ENCODE results near the gene SPG11.
"Not testable (repeated sequence)": the region's sequence is repeated elsewhere in the genome, so short reads cannot be mapped to it uniquely, and the experiment has no call there.

The SPG11 gene, protein sequence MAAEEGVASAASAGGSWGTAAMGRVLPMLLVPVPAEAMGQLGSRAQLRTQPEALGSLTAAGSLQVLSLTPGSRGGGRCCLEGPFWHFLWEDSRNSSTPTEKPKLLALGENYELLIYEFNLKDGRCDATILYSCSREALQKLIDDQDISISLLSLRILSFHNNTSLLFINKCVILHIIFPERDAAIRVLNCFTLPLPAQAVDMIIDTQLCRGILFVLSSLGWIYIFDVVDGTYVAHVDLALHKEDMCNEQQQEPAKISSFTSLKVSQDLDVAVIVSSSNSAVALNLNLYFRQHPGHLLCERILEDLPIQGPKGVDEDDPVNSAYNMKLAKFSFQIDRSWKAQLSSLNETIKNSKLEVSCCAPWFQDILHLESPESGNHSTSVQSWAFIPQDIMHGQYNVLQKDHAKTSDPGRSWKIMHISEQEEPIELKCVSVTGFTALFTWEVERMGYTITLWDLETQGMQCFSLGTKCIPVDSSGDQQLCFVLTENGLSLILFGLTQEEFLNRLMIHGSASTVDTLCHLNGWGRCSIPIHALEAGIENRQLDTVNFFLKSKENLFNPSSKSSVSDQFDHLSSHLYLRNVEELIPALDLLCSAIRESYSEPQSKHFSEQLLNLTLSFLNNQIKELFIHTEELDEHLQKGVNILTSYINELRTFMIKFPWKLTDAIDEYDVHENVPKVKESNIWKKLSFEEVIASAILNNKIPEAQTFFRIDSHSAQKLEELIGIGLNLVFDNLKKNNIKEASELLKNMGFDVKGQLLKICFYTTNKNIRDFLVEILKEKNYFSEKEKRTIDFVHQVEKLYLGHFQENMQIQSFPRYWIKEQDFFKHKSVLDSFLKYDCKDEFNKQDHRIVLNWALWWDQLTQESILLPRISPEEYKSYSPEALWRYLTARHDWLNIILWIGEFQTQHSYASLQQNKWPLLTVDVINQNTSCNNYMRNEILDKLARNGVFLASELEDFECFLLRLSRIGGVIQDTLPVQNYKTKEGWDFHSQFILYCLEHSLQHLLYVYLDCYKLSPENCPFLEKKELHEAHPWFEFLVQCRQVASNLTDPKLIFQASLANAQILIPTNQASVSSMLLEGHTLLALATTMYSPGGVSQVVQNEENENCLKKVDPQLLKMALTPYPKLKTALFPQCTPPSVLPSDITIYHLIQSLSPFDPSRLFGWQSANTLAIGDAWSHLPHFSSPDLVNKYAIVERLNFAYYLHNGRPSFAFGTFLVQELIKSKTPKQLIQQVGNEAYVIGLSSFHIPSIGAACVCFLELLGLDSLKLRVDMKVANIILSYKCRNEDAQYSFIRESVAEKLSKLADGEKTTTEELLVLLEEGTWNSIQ (N-terminal part only)

DNA sequence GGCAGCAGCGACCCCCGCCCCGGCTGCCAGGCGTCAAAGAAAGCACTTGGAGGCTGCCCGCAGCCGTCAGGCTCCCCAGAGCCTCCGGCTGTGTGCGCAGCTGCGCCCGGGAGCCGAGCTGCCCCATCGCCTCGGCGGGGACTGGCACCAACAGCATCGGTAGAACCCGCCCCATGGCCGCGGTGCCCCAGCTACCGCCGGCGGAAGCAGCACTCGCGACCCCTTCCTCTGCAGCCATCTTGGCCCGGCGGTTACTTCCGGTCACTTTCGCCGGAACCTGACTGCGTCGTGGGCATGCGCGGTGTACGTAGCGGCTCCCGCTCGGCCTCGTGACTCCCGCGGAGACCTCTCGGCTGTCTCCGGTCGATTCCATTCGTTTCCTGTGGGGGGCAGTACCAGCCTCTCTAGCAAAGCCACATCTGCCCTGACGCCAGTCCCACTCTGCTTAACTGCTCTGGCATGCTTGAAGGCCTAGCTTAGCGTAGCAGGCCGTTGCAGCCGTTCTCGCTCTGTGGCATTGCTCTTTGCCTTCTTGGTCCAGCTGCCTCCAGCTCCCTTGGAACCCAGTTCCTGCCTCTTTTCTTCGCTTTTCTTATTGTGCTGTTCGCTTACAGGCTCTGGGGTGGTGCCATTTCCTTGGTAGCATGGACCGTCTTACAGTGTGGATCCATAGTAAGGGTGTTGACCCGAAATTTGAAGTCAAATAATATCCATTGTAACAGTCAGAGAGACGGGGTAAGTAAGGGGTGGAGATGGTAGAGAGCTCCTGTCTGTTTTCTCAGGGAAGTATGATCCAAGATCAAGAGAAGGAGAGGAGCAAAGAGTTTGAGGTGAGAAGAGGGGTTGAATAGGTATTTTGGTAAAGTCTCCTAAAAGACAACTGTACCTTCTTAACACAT, at the start of gene SPG11:
TSS of gene SPG11 (minus strand) at position 253 of the 899 bp plus-strand sequence. CDS start at position 238, 15 bp downstream.
- FAIRE-seq = peak; percentile 74

DNA sequence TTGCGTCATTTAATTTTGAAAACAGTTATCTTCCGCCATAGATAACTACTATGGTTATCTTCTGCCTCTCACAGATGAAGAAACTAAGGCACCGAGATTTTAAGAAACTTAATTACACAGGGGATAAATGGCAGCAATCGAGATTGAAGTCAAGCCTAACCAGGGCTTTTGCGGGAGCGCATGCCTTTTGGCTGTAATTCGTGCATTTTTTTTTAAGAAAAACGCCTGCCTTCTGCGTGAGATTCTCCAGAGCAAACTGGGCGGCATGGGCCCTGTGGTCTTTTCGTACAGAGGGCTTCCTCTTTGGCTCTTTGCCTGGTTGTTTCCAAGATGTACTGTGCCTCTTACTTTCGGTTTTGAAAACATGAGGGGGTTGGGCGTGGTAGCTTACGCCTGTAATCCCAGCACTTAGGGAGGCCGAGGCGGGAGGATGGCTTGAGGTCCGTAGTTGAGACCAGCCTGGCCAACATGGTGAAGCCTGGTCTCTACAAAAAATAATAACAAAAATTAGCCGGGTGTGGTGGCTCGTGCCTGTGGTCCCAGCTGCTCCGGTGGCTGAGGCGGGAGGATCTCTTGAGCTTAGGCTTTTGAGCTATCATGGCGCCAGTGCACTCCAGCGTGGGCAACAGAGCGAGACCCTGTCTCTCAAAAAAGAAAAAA, 49.0 kb upstream of the SPG11 start:
- no peak for FAIRE-seq

DNA sequence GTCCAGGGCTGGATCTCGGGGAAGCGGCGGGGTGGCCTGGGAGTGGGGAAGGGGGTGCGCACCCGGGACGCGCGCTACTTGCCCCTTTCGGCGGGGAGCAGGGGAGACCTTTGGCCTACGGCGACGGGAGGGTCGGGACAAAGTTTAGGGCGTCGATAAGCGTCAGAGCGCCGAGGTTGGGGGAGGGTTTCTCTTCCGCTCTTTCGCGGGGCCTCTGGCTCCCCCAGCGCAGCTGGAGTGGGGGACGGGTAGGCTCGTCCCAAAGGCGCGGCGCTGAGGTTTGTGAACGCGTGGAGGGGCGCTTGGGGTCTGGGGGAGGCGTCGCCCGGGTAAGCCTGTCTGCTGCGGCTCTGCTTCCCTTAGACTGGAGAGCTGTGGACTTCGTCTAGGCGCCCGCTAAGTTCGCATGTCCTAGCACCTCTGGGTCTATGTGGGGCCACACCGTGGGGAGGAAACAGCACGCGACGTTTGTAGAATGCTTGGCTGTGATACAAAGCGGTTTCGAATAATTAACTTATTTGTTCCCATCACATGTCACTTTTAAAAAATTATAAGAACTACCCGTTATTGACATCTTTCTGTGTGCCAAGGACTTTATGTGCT, 48.4 kb upstream of the SPG11 start:
- no peak for FAIRE-seq

DNA sequence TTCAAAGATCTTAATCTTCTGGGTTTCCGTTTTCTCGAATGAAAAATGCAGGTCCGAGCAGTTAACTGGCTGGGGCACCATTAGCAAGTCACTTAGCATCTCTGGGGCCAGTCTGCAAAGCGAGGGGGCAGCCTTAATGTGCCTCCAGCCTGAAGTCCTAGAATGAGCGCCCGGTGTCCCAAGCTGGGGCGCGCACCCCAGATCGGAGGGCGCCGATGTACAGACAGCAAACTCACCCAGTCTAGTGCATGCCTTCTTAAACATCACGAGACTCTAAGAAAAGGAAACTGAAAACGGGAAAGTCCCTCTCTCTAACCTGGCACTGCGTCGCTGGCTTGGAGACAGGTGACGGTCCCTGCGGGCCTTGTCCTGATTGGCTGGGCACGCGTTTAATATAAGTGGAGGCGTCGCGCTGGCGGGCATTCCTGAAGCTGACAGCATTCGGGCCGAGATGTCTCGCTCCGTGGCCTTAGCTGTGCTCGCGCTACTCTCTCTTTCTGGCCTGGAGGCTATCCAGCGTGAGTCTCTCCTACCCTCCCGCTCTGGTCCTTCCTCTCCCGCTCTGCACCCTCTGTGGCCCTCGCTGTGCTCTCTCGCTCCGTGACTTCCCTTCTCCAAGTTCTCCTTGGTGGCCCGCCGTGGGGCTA, 47.8 kb upstream of the SPG11 start, which contains the start of the genes B2M and PATL2:
TSS of gene B2M (plus strand) at position 422 of the 647 bp plus-strand sequence. CDS start at position 452, 30 bp downstream.
TSS of gene PATL2 (minus strand) at position 228 of the 647 bp plus-strand sequence. CDS start 34,833 bp downstream, outside the sequence.
- FAIRE-seq = peak; percentile 87

DNA sequence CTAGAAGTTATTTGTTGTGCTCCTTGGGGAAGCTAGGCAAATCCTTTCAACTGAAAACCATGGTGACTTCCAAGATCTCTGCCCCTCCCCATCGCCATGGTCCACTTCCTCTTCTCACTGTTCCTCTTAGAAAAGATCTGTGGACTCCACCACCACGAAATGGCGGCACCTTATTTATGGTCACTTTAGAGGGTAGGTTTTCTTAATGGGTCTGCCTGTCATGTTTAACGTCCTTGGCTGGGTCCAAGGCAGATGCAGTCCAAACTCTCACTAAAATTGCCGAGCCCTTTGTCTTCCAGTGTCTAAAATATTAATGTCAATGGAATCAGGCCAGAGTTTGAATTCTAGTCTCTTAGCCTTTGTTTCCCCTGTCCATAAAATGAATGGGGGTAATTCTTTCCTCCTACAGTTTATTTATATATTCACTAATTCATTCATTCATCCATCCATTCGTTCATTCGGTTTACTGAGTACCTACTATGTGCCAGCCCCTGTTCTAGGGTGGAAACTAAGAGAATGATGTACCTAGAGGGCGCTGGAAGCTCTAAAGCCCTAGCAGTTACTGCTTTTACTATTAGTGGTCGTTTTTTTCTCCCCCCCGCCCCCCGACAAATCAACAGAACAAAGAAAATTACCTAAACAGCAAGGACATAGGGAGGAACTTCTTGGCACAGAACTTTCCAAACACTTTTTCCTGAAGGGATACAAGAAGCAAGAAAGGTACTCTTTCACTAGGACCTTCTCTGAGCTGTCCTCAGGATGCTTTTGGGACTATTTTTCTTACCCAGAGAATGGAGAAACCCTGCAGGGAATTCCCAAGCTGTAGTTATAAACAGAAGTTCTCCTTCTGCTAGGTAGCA, 47.0 kb upstream of the SPG11 start:
- FAIRE-seq = no peak

DNA sequence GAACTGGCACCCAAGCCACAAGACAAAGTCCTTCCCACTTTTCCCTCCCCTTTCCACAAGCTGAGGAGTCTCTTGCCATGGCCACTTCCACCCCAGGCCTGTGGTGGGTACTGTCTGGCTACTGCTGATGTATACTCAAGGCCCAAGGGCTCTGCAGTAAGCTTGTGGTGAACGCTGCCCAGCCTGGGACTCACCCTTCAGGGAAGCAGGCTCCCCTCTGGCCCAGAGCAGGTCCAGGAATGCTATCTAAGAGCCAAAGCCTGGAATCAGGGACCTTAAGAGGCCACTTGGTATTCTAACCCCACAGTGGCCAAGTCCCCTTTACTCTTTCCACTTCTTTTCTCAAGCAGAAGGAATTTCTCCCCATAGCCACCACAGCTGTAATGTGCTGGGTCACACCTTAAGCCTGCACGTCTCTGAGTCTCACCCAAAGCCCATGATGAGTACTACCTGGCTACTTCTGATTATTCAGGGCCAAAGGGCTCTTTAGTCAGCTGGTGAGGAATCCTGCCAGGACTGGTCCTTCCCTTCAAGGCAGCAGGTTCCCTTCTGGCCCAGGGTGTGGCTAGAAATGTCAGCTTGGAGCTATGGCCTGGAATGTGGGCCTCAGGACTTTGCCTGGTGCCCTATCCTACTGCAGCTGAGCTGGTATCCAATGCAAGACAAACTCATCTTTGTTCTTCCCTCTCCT, 43.6 kb upstream of the SPG11 start:
- FAIRE-seq = no peak

DNA sequence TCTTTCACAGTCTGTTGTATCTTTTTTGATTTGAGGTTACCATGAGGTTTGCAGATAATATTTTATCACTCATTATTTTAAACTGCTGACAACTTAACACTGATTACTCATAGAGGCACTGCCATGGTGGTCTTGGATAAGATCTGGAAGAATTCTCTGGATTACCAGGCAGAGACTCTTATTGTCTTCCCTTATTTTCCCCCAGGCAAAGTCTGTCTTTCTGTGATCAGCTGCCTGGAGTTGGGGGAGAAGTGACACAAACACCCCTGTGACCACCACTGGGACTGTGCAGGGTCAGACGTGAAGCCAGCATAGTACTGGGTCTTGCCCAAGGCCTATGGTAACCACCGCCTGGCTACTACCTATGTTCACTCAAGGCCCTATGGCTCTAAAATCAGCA, 42.9 kb upstream of the SPG11 start:
- FAIRE-seq = no peak

DNA sequence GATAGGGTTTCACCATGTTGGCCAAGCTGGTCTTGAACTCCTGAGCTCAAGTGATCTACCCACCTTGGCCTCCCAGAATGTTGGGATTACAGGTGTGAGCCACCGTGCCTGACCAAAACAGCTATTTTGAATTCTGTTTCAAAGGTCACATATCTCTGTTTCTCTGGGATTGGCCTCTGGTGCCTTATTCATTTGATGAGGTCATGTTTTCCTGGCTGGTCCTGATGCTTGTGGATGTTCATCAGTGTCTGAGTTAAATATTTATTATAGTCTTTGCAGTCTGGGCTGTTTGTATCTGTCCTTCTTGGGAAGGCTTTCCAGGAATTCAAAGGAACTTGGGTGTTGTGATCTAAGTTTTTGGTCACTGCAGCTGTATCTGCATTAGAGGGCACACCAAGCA, 42.5 kb upstream of the SPG11 start:
- FAIRE-seq = no peak

DNA sequence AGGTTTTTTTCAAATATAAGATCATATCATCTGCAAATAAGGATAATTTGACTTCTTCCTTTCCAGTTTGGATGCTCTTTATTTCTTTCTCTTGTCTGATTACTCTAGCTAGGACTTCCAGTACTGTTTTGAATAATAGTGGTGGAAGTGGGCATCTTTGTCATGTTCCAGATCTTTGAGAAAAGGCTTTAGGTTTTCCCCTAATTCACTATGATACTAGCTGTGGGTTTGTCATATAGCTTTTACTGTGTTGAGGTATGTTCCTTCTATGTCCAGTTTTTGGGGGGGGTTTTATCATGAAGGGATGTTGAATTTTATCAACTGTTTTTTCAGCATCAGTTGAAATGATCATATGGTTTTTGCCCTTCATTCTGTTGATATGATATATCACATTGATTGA, 37.2 kb upstream of the SPG11 start:
- FAIRE-seq = not testable (repeated sequence)

DNA sequence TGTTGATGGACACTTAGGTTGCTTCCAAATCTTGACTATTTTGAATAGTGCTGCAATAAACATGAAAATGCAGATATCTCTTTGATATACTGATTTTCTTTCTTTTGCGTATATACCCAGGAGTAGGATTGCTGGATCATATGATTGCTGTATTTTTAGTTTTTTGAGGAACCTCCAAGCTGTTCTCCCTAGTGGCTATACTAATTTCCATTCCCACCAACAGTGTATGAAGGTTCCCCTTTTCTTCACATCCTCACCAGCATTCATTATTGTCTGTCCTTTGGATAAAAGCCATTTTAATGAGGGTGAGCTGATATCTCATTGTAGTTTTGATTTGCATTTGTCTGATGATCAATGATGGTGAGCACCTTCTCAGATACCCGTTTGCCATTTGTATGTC, 35.2 kb upstream of the SPG11 start:
- FAIRE-seq = no peak

DNA sequence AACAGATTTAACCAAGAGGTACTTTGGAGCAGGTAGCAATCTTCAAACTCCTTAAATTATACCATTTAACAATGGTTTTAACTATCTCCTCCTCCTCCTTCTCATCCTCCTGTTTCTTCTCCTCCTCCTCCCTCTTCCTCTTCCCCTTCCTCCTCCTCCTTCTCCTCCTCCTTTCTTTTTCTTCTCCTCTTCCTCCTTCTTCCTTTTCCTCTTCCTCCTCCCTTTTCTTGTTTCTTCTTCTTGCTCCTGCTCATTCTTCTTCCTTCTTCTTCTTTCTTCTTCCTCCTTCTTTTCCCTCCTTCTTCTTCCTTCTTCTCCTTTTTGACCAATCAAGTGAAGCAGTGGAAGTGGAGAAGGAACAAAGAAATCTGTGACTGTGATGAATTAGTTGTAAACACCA, 33.6 kb upstream of the SPG11 start:
- no peak for FAIRE-seq

DNA sequence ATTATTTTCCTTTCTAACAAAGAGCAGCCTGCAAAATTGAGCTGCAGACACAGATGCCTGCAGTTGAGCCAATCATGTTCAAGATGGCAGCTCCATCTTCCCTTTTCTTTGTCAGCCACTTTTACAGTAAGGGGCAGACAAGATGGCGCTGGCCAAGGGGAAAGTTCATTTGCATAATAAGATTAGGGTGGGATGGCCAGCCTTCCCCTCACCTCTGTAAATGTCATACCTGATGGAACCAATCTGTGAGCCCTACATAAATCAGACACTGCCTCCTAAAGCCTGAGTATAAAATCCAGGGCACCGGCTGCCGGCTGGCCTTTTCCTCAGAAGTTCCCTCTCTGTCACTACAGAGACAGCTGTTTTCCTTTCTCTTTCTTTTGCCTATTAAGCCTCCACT, 31.8 kb upstream of the SPG11 start:
- no peak for FAIRE-seq

DNA sequence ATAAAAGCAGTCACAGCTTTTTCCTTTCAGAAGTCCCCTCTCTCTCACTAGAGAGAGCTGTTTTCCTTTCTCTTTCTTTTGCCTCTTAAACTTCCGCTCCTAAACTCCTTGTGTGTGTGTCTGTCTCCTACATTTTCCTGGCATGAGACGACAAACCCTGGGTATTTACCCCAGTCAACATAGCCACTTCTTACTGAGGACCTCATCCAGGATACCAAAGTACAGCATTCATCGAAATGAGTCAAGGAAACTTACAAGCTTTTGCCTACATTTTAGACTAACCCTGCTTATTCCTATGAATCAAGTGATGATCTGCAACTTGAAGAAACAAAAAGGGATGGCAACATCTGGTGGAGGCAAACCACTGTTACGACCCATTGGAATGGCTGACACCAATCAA, 31.0 kb upstream of the SPG11 start:
- no peak for FAIRE-seq

DNA sequence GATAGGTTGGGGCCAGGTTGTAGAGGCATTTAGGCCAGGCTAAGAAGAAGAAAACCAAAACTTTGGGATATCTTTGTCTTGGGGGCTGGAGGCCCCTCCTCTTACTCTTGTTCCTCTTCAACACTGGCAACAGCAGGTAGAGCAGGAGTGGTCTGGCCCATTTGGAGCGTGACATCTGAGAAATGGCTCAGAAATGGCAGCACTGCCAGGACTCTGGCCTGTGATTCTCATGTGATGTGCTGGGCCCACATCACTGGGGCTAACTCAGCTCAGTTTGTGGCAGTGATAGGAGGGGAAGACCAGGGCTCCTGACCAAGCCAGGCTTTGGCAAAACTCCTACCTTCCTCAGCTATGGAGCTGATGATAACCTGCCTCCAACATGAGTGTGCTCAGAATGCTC, 29.2 kb upstream of the SPG11 start:
- no peak for FAIRE-seq

DNA sequence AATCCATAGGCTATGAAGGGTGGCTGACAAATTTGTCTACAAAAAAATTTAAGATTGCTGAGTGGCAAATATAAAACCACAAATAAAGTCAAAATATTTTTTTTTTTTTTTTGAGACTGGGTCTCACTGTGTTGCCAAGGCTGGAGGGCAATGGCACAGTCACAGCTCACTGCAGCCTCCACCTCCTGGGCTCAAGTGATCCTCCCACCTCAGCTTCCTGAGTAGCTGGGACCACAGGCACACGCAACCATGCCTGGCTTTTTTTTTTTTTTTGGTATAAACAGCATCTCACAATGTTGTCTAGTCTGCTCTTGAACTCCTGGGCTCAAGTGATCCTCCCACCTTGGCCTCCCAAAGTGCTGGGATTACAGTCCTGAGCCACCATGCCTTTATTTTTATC, 26.8 kb upstream of the SPG11 start:
- FAIRE-seq = not testable (repeated sequence)

DNA sequence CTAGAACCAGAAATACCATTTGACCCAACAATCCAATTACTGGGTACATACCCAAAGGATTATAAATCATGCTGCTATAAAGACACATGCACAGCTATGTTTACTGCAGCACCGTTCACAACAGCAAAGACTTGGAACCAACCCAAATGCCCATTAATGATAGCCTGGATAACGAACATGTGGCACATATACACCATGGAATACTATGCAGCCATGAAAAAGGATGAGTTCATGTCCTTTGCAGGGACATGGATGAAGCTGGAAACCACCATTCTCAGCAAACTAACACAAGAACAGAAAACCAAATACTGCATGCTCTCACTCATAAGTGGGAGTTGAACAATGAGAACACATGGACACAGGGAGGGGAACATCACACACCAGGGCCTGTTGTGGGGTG, 25.9 kb upstream of the SPG11 start:
- not testable (repeated sequence) for FAIRE-seq

DNA sequence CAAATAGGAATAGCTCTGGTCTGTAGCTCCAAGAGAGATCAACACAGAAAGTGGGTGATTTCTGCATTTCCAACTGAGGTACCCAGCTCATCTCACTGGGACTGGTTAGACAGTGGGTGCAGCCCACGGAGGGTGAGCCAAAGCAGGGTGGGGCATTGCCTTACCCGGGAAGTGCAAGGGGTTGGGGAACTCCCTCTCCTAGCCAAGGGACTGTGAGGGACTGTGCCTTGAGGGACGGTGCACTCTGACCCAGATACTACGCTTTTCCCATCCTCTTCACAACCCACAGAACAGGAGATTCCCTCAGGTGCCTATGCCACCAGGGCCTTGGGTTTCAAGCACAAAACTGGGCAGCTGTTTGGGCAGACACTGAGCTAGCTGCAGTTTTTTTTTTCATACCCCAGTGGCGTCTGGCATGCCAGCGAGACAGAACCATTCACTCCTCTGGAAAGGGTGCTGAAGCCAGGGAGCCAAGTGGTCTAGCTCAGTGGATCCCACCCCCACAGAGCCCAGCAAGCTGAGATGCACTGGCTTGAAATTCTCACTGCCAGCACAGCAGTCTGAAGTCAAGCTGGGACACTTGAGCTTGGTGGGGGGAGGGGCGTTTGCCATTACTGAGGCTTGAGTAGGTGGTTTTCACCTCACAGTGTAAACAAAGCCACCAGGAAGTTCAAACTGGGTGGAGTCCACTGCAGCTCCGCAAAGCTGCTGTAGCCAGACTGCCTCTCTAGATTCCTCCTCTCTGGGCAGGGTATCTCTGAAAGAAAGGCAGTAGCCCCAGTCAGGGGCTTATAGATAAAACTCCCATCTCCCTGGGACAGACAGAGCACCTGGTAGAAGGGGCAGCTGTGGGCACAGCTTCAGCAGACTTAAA, 19.6 kb upstream of the SPG11 start:
- not testable (repeated sequence) for FAIRE-seq
